Measurements from ENCODE around the gene PREX1.

DNA sequence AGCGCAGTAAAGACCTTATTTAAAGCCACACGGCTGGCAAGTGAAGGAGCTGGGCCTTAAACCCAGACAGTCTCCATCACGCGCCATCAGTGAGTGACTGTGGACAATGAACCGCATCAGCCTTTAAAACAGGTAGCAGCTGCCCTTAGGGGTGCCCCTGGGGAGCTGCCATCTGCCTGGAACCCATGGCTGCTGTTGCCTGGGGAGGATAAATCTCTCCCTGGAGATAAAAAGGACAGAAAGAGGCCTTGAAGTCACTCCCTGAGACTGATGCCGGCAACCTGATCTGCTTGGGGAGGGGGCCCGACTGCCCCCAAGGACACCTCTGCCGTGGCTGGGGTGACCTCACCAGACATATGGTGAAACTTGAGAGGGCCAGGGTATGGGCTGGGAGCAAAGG lies 73.5 kb downstream of the PREX1 start:
- TF ChIP-seq, protein P1, sequence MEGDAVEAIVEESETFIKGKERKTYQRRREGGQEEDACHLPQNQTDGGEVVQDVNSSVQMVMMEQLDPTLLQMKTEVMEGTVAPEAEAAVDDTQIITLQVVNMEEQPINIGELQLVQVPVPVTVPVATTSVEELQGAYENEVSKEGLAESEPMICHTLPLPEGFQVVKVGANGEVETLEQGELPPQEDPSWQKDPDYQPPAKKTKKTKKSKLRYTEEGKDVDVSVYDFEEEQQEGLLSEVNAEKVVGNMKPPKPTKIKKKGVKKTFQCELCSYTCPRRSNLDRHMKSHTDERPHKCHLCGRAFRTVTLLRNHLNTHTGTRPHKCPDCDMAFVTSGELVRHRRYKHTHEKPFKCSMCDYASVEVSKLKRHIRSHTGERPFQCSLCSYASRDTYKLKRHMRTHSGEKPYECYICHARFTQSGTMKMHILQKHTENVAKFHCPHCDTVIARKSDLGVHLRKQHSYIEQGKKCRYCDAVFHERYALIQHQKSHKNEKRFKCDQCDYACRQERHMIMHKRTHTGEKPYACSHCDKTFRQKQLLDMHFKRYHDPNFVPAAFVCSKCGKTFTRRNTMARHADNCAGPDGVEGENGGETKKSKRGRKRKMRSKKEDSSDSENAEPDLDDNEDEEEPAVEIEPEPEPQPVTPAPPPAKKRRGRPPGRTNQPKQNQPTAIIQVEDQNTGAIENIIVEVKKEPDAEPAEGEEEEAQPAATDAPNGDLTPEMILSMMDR (IDR thresholded peaks at IDR 0.05; ENCODE audit: low read depth, low read length) = no peak
- no peak for TF ChIP-seq POLR2A (IDR thresholded peaks at IDR 0.05; ENCODE audit: extremely low read depth, insufficient read length)
